Liver (tissue), 9 donors: Measurements from ENCODE around the gene INSC. TPM values are rescaled to one million over a fixed set of nuclear protein-coding genes. Genes with fewer than 3 reads are reported as not detected.

ENCODE experiments used
- DNase-seq: peaks from one replicate; pipeline ENCODE4 v3.0.0-alpha.2; 2017; ENCODE audit warnings: low spot score
- H3K27ac ChIP-seq, 2 donors: one replicate each; pipeline ENCODE4 v1.7.0; 2013; ENCODE audit warnings: inconsistent platforms in 2 of 2, low read length in 2 of 2, control low read depth in 1 of 2, low read depth in 1 of 2, mild to moderate bottlenecking in 1 of 2
- H3K27me3 ChIP-seq, 4 donors: one replicate each; pipeline versions ENCODE4 v1.6.1 to v1.7.0; 2013; ENCODE audit warnings: low read length in 3 of 4, inconsistent platforms in 1 of 4, mild to moderate bottlenecking in 1 of 4, moderate library complexity in 1 of 4; ENCODE audit not compliant: control insufficient read depth in 4 of 4, insufficient read depth in 4 of 4
- H3K36me3 ChIP-seq, 4 donors: one replicate each; pipeline versions ENCODE4 v1.6.1 to v1.7.0; 2013; ENCODE audit warnings: low read length in 3 of 4, mild to moderate bottlenecking in 3 of 4, low read depth in 1 of 4, moderate library complexity in 1 of 4; ENCODE audit not compliant: control insufficient read depth in 4 of 4, insufficient read depth in 3 of 4
- H3K4me1 ChIP-seq, 4 donors: one replicate each; pipeline versions ENCODE4 v1.6.1 to v1.7.0; 2013; ENCODE audit warnings: low read length in 3 of 4, mild to moderate bottlenecking in 3 of 4, moderate library complexity in 1 of 4; ENCODE audit not compliant: control insufficient read depth in 4 of 4, insufficient read depth in 4 of 4
- H3K4me3 ChIP-seq, 3 donors: one replicate each; pipeline versions ENCODE4 v1.6.1 to v1.7.0; 2013; ENCODE audit warnings: low read length in 3 of 3, control low read depth in 1 of 3, low read depth in 1 of 3, mild to moderate bottlenecking in 1 of 3
- H3K9ac ChIP-seq, 2 donors: one replicate each; pipeline ENCODE4 v1.7.0; 2013; ENCODE audit warnings: low read length in 2 of 2, mild to moderate bottlenecking in 2 of 2, moderate library complexity in 2 of 2, control low read depth in 1 of 2, low read depth in 1 of 2
- H3K9me3 ChIP-seq, 4 donors: one replicate each; pipeline versions ENCODE4 v1.6.1 to v1.7.0; 2013; ENCODE audit warnings: low read length in 3 of 4; ENCODE audit not compliant: control insufficient read depth in 4 of 4
- EGR1 ChIP-seq, 2 donors: IDR thresholded peaks; 2 replicates each; pipeline ENCODE4 v1.6.1; 2016 to 2018; ENCODE audit warnings: antibody characterized with exemption in 2 of 2, low read depth in 2 of 2
- FOXA1 ChIP-seq: IDR thresholded peaks from 2 replicates; pipeline ENCODE4 v1.6.1; 2016; ENCODE audit warnings: antibody characterized with exemption
- FOXA2 ChIP-seq: IDR thresholded peaks from 2 replicates; pipeline ENCODE4 v1.6.1; 2016; ENCODE audit warnings: antibody characterized with exemption
- GABPA ChIP-seq, 2 donors: IDR thresholded peaks in 1 of 2; conservative IDR thresholded peaks in 1 of 2; 2 replicates each; pipeline ENCODE4 v1.6.1; 2016; ENCODE audit warnings: antibody characterized with exemption in 2 of 2, mild to moderate bottlenecking in 1 of 2, moderate library complexity in 1 of 2
- HNF4A ChIP-seq, 2 donors: conservative IDR thresholded peaks; 2 replicates each; pipeline ENCODE4 v1.6.1; 2016; ENCODE audit warnings: antibody characterized with exemption in 2 of 2, mild to moderate bottlenecking in 2 of 2
- JUND ChIP-seq, 2 donors: IDR thresholded peaks; 2 replicates each; pipeline ENCODE4 v1.6.1; 2016; ENCODE audit warnings: antibody characterized with exemption in 2 of 2
- NR2F2 ChIP-seq: IDR thresholded peaks from 2 replicates; pipeline ENCODE4 v1.6.1; 2016; ENCODE audit warnings: antibody characterized with exemption
- RAD21 ChIP-seq, 2 donors: IDR thresholded peaks; 2 replicates each; pipeline ENCODE4 v1.6.1; 2016; ENCODE audit warnings: antibody characterized with exemption in 2 of 2, mild to moderate bottlenecking in 2 of 2
- RXRA ChIP-seq, 2 donors: IDR thresholded peaks; 2 replicates each; pipeline ENCODE4 v1.6.1; 2017 to 2018; ENCODE audit warnings: antibody characterized with exemption in 2 of 2, mild to moderate bottlenecking in 1 of 2
- SP1 ChIP-seq: IDR thresholded peaks from 2 replicates; pipeline ENCODE4 v1.6.1; 2018; ENCODE audit warnings: antibody characterized with exemption, mild to moderate bottlenecking
- TAF1 ChIP-seq: conservative IDR thresholded peaks from 2 replicates; pipeline ENCODE4 v1.6.1; 2016; ENCODE audit warnings: antibody characterized with exemption, mild to moderate bottlenecking
- YY1 ChIP-seq: IDR thresholded peaks from 2 replicates; pipeline ENCODE4 v1.6.1; 2016; ENCODE audit warnings: antibody characterized with exemption, mild to moderate bottlenecking
- ZBTB33 ChIP-seq: IDR thresholded peaks from 2 replicates; pipeline ENCODE4 v1.6.1; 2016; ENCODE audit warnings: antibody characterized with exemption
- WGBS: extraction: QIAGEN DNeasy Blood & Tissue Kit; methylation state at CpG from one replicate; pipeline ENCODE4 v1.1.7; 2013; 5-methylcytosine and 5-hydroxymethylcytosine counted together
- polyA plus RNA-seq, 2 donors: library from polyadenylated mRNA; stranded (reverse) in 1 of 2; unstranded in 1 of 2; fragments of 200-250 nt in 1 of 2; fragments of >200 nt in 1 of 2; fragmentation: Nextera tagmentation in 1 of 2; extraction: Ambion mirVana in 1 of 2; gene quantifications; one replicate each; pipeline versions ENCODE4 v1.2.1 to v1.2.3, GENCODE V29; 2013 to 2015
- total RNA-seq, 2 donors: library from RNA; depleted of rRNA; stranded (reverse); fragments of >200 nt; gene quantifications; one replicate each; pipeline ENCODE4 v1.2.3, GENCODE V29; 2014
- TF ChIP-seq, protein P1 (sequence below): IDR thresholded peaks from 2 replicates; pipeline ENCODE4 v1.6.1; 2016; ENCODE audit warnings: antibody characterized with exemption
- TF ChIP-seq, protein P2 (sequence below): fragments of 150-350 bp; IDR thresholded peaks from 2 replicates; pipeline ENCODE4 v1.5.1; 2017; ENCODE audit warnings: improper control_type of control experiment, low read depth, low read length; ENCODE audit not compliant: missing input control
- TF ChIP-seq, protein P3 (sequence below): IDR thresholded peaks from 2 replicates; pipeline ENCODE4 v1.6.1; 2016; ENCODE audit warnings: antibody characterized with exemption
- TF ChIP-seq, protein P4 (sequence below): IDR thresholded peaks from 2 replicates; pipeline ENCODE4 v1.6.1; 2016; ENCODE audit warnings: antibody characterized with exemption, mild to moderate bottlenecking
- donor health status: healthy.
- donor health status: healthy.
- donor health status: healthy.
- donor health status: healthy.
- donor health status: healthy.

INSC gene
- total and polyA plus RNA-seq, 4 donors, result 0.02 to 0.25 (median 0.12) TPM

DNA sequence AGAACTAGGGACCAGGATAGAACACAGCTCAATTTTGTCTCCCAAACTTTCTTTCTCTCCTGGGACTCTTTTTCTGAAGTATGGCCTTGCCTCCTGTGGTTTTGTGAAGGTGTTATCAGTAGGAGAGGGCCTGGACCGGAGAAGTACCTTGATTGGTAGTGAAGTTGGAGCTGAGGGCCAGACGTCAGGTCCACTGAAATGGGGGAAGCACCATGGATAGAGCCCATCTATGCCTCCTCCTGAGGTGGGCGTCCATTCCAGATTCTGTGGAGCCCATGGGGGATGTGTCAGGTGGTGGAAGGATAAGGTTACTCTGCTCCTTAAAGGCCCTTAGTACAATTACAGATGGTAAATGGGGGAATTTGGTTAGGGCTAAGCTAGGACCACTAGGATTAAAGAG is 109.7 kb downstream of the INSC start:
- Histone ChIP-seq H3K36me3 (no peaks in the 10 kb centered on the region), H3K9ac (no peak overlapping the region), H3K4me1 (no peaks in the 10 kb centered on the region), H3K4me3 (no peak overlapping the region), H3K27me3 (no peaks in the 10 kb centered on the region), H3K9me3 (no peaks in the 10 kb centered on the region), H3K27ac (no peak overlapping the region)
- no peak for TF ChIP-seq GABPA (IDR thresholded peaks at IDR 0.05 in 1 of 2, conservative IDR thresholded peaks at IDR 0.05 in 1 of 2)
- no peak for TF ChIP-seq FOXA1
- TF ChIP-seq, protein P1, sequence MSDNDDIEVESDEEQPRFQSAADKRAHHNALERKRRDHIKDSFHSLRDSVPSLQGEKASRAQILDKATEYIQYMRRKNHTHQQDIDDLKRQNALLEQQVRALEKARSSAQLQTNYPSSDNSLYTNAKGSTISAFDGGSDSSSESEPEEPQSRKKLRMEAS, result no peak
- TF ChIP-seq, protein P2, sequence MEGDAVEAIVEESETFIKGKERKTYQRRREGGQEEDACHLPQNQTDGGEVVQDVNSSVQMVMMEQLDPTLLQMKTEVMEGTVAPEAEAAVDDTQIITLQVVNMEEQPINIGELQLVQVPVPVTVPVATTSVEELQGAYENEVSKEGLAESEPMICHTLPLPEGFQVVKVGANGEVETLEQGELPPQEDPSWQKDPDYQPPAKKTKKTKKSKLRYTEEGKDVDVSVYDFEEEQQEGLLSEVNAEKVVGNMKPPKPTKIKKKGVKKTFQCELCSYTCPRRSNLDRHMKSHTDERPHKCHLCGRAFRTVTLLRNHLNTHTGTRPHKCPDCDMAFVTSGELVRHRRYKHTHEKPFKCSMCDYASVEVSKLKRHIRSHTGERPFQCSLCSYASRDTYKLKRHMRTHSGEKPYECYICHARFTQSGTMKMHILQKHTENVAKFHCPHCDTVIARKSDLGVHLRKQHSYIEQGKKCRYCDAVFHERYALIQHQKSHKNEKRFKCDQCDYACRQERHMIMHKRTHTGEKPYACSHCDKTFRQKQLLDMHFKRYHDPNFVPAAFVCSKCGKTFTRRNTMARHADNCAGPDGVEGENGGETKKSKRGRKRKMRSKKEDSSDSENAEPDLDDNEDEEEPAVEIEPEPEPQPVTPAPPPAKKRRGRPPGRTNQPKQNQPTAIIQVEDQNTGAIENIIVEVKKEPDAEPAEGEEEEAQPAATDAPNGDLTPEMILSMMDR, result no peak
- no peak for TF ChIP-seq JUND (IDR thresholded peaks at IDR 0.05)
- TF ChIP-seq HNF4A (conservative IDR thresholded peaks at IDR 0.05), result no peak
- TF ChIP-seq NR2F2, result no peak
- TF ChIP-seq TAF1, result no peak
- TF ChIP-seq, protein P3, sequence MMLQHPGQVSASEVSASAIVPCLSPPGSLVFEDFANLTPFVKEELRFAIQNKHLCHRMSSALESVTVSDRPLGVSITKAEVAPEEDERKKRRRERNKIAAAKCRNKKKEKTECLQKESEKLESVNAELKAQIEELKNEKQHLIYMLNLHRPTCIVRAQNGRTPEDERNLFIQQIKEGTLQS, result no peak
- TF ChIP-seq, protein P4, sequence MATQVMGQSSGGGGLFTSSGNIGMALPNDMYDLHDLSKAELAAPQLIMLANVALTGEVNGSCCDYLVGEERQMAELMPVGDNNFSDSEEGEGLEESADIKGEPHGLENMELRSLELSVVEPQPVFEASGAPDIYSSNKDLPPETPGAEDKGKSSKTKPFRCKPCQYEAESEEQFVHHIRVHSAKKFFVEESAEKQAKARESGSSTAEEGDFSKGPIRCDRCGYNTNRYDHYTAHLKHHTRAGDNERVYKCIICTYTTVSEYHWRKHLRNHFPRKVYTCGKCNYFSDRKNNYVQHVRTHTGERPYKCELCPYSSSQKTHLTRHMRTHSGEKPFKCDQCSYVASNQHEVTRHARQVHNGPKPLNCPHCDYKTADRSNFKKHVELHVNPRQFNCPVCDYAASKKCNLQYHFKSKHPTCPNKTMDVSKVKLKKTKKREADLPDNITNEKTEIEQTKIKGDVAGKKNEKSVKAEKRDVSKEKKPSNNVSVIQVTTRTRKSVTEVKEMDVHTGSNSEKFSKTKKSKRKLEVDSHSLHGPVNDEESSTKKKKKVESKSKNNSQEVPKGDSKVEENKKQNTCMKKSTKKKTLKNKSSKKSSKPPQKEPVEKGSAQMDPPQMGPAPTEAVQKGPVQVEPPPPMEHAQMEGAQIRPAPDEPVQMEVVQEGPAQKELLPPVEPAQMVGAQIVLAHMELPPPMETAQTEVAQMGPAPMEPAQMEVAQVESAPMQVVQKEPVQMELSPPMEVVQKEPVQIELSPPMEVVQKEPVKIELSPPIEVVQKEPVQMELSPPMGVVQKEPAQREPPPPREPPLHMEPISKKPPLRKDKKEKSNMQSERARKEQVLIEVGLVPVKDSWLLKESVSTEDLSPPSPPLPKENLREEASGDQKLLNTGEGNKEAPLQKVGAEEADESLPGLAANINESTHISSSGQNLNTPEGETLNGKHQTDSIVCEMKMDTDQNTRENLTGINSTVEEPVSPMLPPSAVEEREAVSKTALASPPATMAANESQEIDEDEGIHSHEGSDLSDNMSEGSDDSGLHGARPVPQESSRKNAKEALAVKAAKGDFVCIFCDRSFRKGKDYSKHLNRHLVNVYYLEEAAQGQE, result no peak
- no peak for TF ChIP-seq ZBTB33
- TF ChIP-seq RXRA (IDR thresholded peaks at IDR 0.05), result no peak
- TF ChIP-seq FOXA2, result no peak
- no peak for TF ChIP-seq YY1
- TF ChIP-seq RAD21 (IDR thresholded peaks at IDR 0.05), result no peak
- TF ChIP-seq SP1, result no peak
- WGBS, result 88% methylated on average over 3 of the region's 3 CpGs
- DNase-seq, result no peak

DNA sequence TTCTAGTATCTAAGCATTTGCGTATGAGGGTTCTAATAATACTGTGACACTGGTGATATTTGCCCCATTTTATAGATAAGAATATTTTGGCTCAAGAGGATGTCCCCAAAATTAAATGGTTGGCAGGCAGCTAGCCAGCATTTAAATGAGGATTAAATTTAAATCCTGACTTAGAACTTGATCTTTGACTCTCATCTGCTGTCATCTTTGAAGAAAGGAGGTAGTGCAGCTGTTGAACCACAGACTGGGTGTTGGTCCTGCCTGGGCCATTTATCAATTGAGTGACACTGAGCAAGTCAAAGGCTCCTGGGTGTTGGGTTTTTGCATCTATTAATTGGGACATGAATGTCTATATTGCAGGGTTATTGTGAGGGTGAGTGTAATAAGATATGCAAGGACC is 112.3 kb downstream of the INSC start:
- Histone ChIP-seq H3K9ac (no peak overlapping the region), H3K9me3 (no peaks in the 10 kb centered on the region), H3K4me3 (no peak overlapping the region), H3K4me1 (no peaks in the 10 kb centered on the region), H3K36me3 (no peaks in the 10 kb centered on the region), H3K27me3 (no peaks in the 10 kb centered on the region), H3K27ac (no peak overlapping the region)
- no peak for DNase-seq
- WGBS, result 90% methylated on average over 1 of the region's 1 CpG
- TF ChIP-seq YY1 (no peak), RXRA (IDR thresholded peaks at IDR 0.05) (no peak), SP1 (no peak), FOXA2 (no peak), ZBTB33 (no peak), EGR1 (IDR thresholded peaks at IDR 0.05; ENCODE audit: low read depth in 2 of 2) (no peak), JUND (IDR thresholded peaks at IDR 0.05) (no peak), RAD21 (IDR thresholded peaks at IDR 0.05) (no peak), TAF1 (no peak), NR2F2 (no peak), HNF4A (conservative IDR thresholded peaks at IDR 0.05) (no peak)
- TF ChIP-seq, protein P1, result no peak
- TF ChIP-seq, protein P3, result no peak
- TF ChIP-seq, protein P2, result no peak
